HepG2 (cell line): ENCODE results near the gene FPGS. TPM values are rescaled to one million over a fixed set of nuclear protein-coding genes. Genes with fewer than 3 reads are reported as not detected.

ENCODE experiments used
- ATF1 ChIP-seq: IDR thresholded peaks from 2 replicates; pipeline ENCODE4 v1.6.1; 2016; ENCODE audit warnings: mild to moderate bottlenecking, control low read depth
- ATF6 ChIP-seq: sonication (generic); formaldehyde crosslinking; conservative IDR thresholded peaks from 2 replicates; pipeline ENCODE4 v1.4.0; 2020; ENCODE audit warnings: missing genetic modification reagents
- CERS6 ChIP-seq: sonication (generic); formaldehyde crosslinking; IDR thresholded peaks from 2 replicates; pipeline ENCODE4 v1.5.0; 2020; ENCODE audit warnings: missing genetic modification reagents
- ETV5 ChIP-seq: IDR thresholded peaks from 2 replicates; pipeline ENCODE4 v1.6.1; 2018; ENCODE audit warnings: missing biosample characterization, missing genetic modification reagents, inconsistent platforms, borderline replicate concordance
- FOSL2 ChIP-seq: sonication (generic); formaldehyde crosslinking; IDR thresholded peaks from 2 replicates; pipeline ENCODE4 v1.4.0; 2020; ENCODE audit warnings: missing genetic modification reagents
- FOXJ3 ChIP-seq: sonication (generic); formaldehyde crosslinking; IDR thresholded peaks from 2 replicates; pipeline ENCODE4 v1.4.0; 2020; ENCODE audit warnings: missing genetic modification reagents, mild to moderate bottlenecking, borderline replicate concordance
- KDM3A ChIP-seq: IDR thresholded peaks from 2 replicates; pipeline ENCODE4 v1.6.1; 2018; ENCODE audit warnings: low read depth, missing compliant biosample characterization
- KLF13 ChIP-seq: sonication (generic); formaldehyde crosslinking; IDR thresholded peaks from 2 replicates; pipeline ENCODE4 v1.4.0; 2020; ENCODE audit warnings: mild to moderate bottlenecking, missing genetic modification reagents
- LCORL ChIP-seq, 2 experiments: fragments of 450-650 bp in 1 of 2; sonication (generic) in 1 of 2; formaldehyde crosslinking in 1 of 2; IDR thresholded peaks; 2 replicates each; pipeline versions ENCODE4 v1.5.0 to v1.6.1; 2017 to 2020; ENCODE audit warnings: antibody characterized with exemption in 1 of 2, missing genetic modification reagents in 1 of 2
- MAFK ChIP-seq, 2 experiments: IDR thresholded peaks in 1 of 2; conservative IDR thresholded peaks in 1 of 2; 2 replicates each; pipeline ENCODE4 v1.6.1; 2011; ENCODE audit warnings: improper control_type of control experiment in 2 of 2, low read length in 2 of 2
- NRL ChIP-seq: sonication (generic); formaldehyde crosslinking; IDR thresholded peaks from 2 replicates; pipeline ENCODE4 v1.5.0; 2020; ENCODE audit warnings: missing genetic modification reagents, mild to moderate bottlenecking, moderate library complexity, borderline replicate concordance
- SKI ChIP-seq: fragments of 450-650 bp; IDR thresholded peaks from one replicate; pipeline ENCODE4 v1.6.1; 2018; ENCODE audit warnings: mild to moderate bottlenecking; ENCODE audit not compliant: partially characterized antibody
- TFE3 ChIP-seq: IDR thresholded peaks from 2 replicates; pipeline ENCODE4 v1.6.1; 2016
- TMF1 ChIP-seq: sonication (generic); formaldehyde crosslinking; IDR thresholded peaks from 2 replicates; pipeline ENCODE4 v1.8.1; 2022; ENCODE audit warnings: low read depth, missing genetic modification reagents
- U2AF2 ChIP-seq: fragments of 200-400 bp; formaldehyde crosslinking; IDR thresholded peaks from 2 replicates; pipeline ENCODE4 v1.6.1; 2017; ENCODE audit warnings: low read depth, mild to moderate bottlenecking, low read length
- ZBTB8A ChIP-seq: sonication (generic); formaldehyde crosslinking; IDR thresholded peaks from 2 replicates; pipeline ENCODE4 v1.4.0; 2020; ENCODE audit warnings: mild to moderate bottlenecking, low read depth, missing genetic modification reagents, borderline replicate concordance
- ZNF225 ChIP-seq: sonication (generic); formaldehyde crosslinking; IDR thresholded peaks from 2 replicates; pipeline ENCODE4 v1.4.0; 2020; ENCODE audit warnings: mild to moderate bottlenecking, missing genetic modification reagents
- ZNF3 ChIP-seq: IDR thresholded peaks from 2 replicates; pipeline ENCODE4 v1.7.0; 2017; ENCODE audit warnings: inconsistent platforms
- ZNF543 ChIP-seq: sonication (generic); formaldehyde crosslinking; IDR thresholded peaks from 2 replicates; pipeline ENCODE4 v1.4.0; 2020; ENCODE audit warnings: mild to moderate bottlenecking, missing genetic modification reagents
- ZNF629 ChIP-seq: sonication (generic); formaldehyde crosslinking; conservative IDR thresholded peaks from 2 replicates; pipeline ENCODE4 v1.5.0; 2020; ENCODE audit warnings: missing genetic modification reagents
- ZNF674 ChIP-seq: sonication (generic); formaldehyde crosslinking; IDR thresholded peaks from 2 replicates; pipeline ENCODE4 v1.5.0; 2020; ENCODE audit warnings: low read depth, mild to moderate bottlenecking, missing genetic modification reagents
- ZNF703 ChIP-seq: sonication (generic); formaldehyde crosslinking; IDR thresholded peaks from 2 replicates; pipeline ENCODE4 v1.5.1; 2020; ENCODE audit warnings: missing genetic modification reagents, mild to moderate bottlenecking, moderate library complexity, borderline replicate concordance
- ZNF709 ChIP-seq: sonication (generic); formaldehyde crosslinking; IDR thresholded peaks from 2 replicates; pipeline ENCODE4 v1.5.0; 2020; ENCODE audit warnings: mild to moderate bottlenecking, missing genetic modification reagents
- ZNF891 ChIP-seq: sonication (generic); formaldehyde crosslinking; IDR thresholded peaks from 2 replicates; pipeline ENCODE4 v1.5.0; 2020; ENCODE audit warnings: mild to moderate bottlenecking, missing genetic modification reagents
- ZSCAN9 ChIP-seq: IDR thresholded peaks from 2 replicates; pipeline ENCODE4 v1.6.1; 2016; ENCODE audit warnings: borderline replicate concordance
- polyA plus RNA-seq, 8 experiments: library from polyadenylated mRNA; depleted of rRNA in 3 of 8; stranded (reverse) in 7 of 8; unstranded in 1 of 8; fragments of >200 nt; fragmentation: Illumina TruSeq in 4 of 8; extraction: Trizol in 4 of 8; gene quantifications; 2 replicates each; pipeline versions ENCODE4 v1.2.1 to v1.2.3, GENCODE V29; 2011 to 2016; ENCODE audit warnings: low read depth in 4 of 8, missing spikeins in 1 of 8, mixed read lengths in 1 of 8; ENCODE audit not compliant: insufficient read depth in 1 of 8
- total RNA-seq, 5 experiments: library from RNA; depleted of rRNA; stranded (reverse); fragments of >200 nt; fragmentation: Illumina TruSeq; extraction: Trizol; gene quantifications; 2 replicates each; pipeline ENCODE4 v1.2.3, GENCODE V29; 2016; ENCODE audit warnings: low read depth in 1 of 5
- TF ChIP-seq, protein P1 (sequence below): sonication (generic); formaldehyde crosslinking; IDR thresholded peaks from 2 replicates; pipeline ENCODE4 v1.4.0; 2020; ENCODE audit warnings: low read depth, mild to moderate bottlenecking, missing genetic modification reagents

FPGS gene
- total and polyA plus RNA-seq, 2 of the 13 experiments (the other 11 are each of a cell fraction or from before 2014, with no cell fraction given), result 35.6 to 36.8 TPM

DNA sequence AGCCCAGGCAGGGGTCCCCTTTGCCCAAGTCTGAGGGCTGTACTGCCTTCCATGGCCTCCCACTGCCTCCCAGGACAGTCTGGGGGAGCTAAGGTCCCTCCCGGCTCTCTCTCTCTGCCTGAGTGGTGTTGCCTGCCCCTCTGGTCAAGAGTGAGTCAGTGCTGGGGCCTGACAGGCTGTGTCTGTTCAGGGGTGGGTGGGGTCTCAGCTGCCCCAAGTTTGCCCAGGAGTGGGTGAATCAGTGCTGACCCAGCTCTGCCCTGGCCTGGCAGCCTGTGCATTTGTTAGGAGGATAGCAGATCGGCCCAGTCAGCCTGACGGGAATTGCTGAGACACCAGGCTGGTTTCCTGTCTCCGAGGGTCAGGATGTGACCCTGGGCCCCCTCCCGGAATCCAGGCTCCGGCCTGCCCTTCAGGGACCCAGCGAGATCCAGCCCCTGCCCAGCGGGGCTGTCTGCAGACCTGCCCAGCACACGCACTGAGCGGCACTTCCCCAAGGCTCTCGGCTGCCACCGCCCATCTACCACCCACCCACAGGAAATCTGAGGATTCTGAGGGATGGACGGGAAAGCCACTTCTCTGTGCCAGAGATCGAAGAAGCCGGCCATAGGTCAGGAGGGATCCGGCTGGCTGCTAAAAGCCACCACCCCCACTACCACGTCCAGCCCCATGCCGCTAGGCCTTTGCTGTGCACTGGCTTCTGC is 35.8 kb downstream of the FPGS start (continued):
- no peak for TF ChIP-seq MAFK (conservative IDR thresholded peaks at IDR 0.05 in 1 of 2, IDR thresholded peaks at IDR 0.05 in 1 of 2; ENCODE audit: low read length in 2 of 2)
- no peak for TF ChIP-seq ATF1 (CRISPR knock-in tag)
- TF ChIP-seq ZNF629 (CRISPR knock-in tag), result no peak
- no peak for TF ChIP-seq KLF13 (CRISPR knock-in tag)
- TF ChIP-seq SKI, result no peak
- TF ChIP-seq KDM3A (CRISPR knock-in tag), result no peak
- no peak for TF ChIP-seq ZNF703 (CRISPR knock-in tag)
- TF ChIP-seq FOXJ3 (CRISPR knock-in tag), result no peak
- TF ChIP-seq ZSCAN9 (CRISPR knock-in tag), result no peak
- TF ChIP-seq ZNF3, result no peak
- no peak for TF ChIP-seq ZNF709 (CRISPR knock-in tag)
- no peak for TF ChIP-seq LCORL (IDR thresholded peaks at IDR 0.05)
- peak; percentile 27; the same call in 1 of the 2 replicates for TF ChIP-seq LCORL (CRISPR knock-in tag; IDR thresholded peaks at IDR 0.05)
- 0 out of 2 replicates have a peak, but pooled peaks have one; percentile 47 for TF ChIP-seq NRL (CRISPR knock-in tag)
- TF ChIP-seq ZNF543 (CRISPR knock-in tag), result no peak
- no peak for TF ChIP-seq ATF6 (CRISPR knock-in tag)
- no peak for TF ChIP-seq ZNF891 (CRISPR knock-in tag)
- TF ChIP-seq, protein P1, sequence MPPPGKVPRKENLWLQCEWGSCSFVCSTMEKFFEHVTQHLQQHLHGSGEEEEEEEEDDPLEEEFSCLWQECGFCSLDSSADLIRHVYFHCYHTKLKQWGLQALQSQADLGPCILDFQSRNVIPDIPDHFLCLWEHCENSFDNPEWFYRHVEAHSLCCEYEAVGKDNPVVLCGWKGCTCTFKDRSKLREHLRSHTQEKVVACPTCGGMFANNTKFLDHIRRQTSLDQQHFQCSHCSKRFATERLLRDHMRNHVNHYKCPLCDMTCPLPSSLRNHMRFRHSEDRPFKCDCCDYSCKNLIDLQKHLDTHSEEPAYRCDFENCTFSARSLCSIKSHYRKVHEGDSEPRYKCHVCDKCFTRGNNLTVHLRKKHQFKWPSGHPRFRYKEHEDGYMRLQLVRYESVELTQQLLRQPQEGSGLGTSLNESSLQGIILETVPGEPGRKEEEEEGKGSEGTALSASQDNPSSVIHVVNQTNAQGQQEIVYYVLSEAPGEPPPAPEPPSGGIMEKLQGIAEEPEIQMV, result no peak
- no peak for TF ChIP-seq U2AF2
- peak; percentile 52; the same call in 1 of the 2 replicates for TF ChIP-seq FOSL2
- no peak for TF ChIP-seq ZNF225
- no peak for TF ChIP-seq TFE3 (CRISPR knock-in tag)
- no peak for TF ChIP-seq TMF1 (CRISPR knock-in tag)
- peak; percentile 63; the same call in 1 of the 2 replicates for TF ChIP-seq ETV5 (CRISPR knock-in tag)
- no peak for TF ChIP-seq ZBTB8A (CRISPR knock-in tag)
- TF ChIP-seq CERS6 (CRISPR knock-in tag), result no peak
- TF ChIP-seq ZNF674 (CRISPR knock-in tag), result no peak
